Uterus (tissue), 4 donors: Measurements from ENCODE around the gene TWIST2. TPM values are rescaled to one million over a fixed set of nuclear protein-coding genes. Genes with fewer than 3 reads are reported as not detected.

Experiments used
- DNase-seq, 2 donors: peaks; one replicate each; pipeline ENCODE4 v3.0.0-alpha.2; 2019 to 2020
- H3K27ac ChIP-seq, 2 donors: fragments of 200-600 bp; sonication (generic); 1 replicate in 1 of 2; 2 replicates in 1 of 2; pipeline ENCODE4 v1.5.1; 2016 to 2018
- H3K27me3 ChIP-seq, 2 donors: fragments of 200-600 bp; sonication (generic); one replicate each; pipeline ENCODE4 v1.5.1; 2018 to 2019; ENCODE audit warnings: control low read depth in 1 of 2
- H3K36me3 ChIP-seq, 2 donors: fragments of 200-600 bp; sonication (generic); one replicate each; pipeline ENCODE4 v1.5.1; 2019; ENCODE audit warnings: control low read depth in 1 of 2
- H3K4me1 ChIP-seq, 2 donors: fragments of 200-600 bp; sonication (generic); one replicate each; pipeline ENCODE4 v1.5.1; 2018 to 2019; ENCODE audit warnings: control low read depth in 1 of 2
- H3K4me3 ChIP-seq, 2 donors: fragments of 200-600 bp; sonication (generic); 1 replicate in 1 of 2; 2 replicates in 1 of 2; pipeline ENCODE4 v1.5.1; 2018 to 2019; ENCODE audit warnings: mild to moderate bottlenecking in 1 of 2
- H3K9me3 ChIP-seq, 2 donors: fragments of 200-600 bp; sonication (generic); one replicate each; pipeline ENCODE4 v1.5.1; 2019; ENCODE audit warnings: control low read depth in 1 of 2
- CTCF ChIP-seq, 4 experiments: fragments of 200-600 bp in 2 of 4; fragments of 450-650 bp in 2 of 4; sonication (generic) in 2 of 4; IDR thresholded peaks; one replicate each; pipeline ENCODE4 v1.5.1; 2016 to 2019; ENCODE audit warnings: antibody characterized with exemption in 4 of 4, mild to moderate bottlenecking in 2 of 4, moderate library complexity in 1 of 4
- POLR2A ChIP-seq, 2 donors: fragments of 450-650 bp; IDR thresholded peaks; one replicate each; pipeline ENCODE4 v1.6.1; 2016; ENCODE audit warnings: antibody characterized with exemption in 2 of 2, mild to moderate bottlenecking in 1 of 2, moderate library complexity in 1 of 2
- intact Hi-C: fragments of 100-400 bp; cut with DNase I; formaldehyde crosslinking; loops from one replicate; pipeline ENCODE4 v1.15.1; 2023; ENCODE audit warnings: low total_unique reads
- total RNA-seq, 4 donors: library from RNA; depleted of rRNA in 3 of 4; stranded (reverse); fragments of >200 nt in 3 of 4; gene quantifications; one replicate each; pipeline versions ENCODE4 v1.1.0 to v1.2.4, GENCODE V29; 2014 to 2023
- donor health status: DM: yes; HTN: yes; CAD: no.

Gene TWIST2
- total RNA-seq, 4 donors from 2014 or later = 28.1 to 199 (median 63.9) TPM

GRCh38 chr2:238898534-238899281 lies 50.8 kb downstream of the TWIST2 start:
- H3K4me1 ChIP-seq = peaks cover 16 to 24% of the 10 kb centered on the region in 2 donors
- no peaks in the 10 kb centered on the region for H3K36me3 ChIP-seq
- no peaks in the 10 kb centered on the region for H3K9me3 ChIP-seq
- DNase-seq = no peak
- TF ChIP-seq POLR2A (IDR thresholded peaks at IDR 0.05) (no peak), CTCF (IDR thresholded peaks at IDR 0.05) (no peak)
- intact Hi-C loops = no loop called here
- no peaks in the 10 kb centered on the region for H3K27me3 ChIP-seq
- peak overlapping the region; percentile 65 to 69 for H3K27ac ChIP-seq
- no peak overlapping the region for H3K4me3 ChIP-seq

GRCh38 chr2:238899386-238899785 lies 51.5 kb downstream of the TWIST2 start:
- intact Hi-C loops = no loop called here
- H3K9me3 ChIP-seq = no peaks in the 10 kb centered on the region
- peak overlapping the region in 1 of 2 donors; percentile 15 for H3K27ac ChIP-seq
- TF ChIP-seq POLR2A (IDR thresholded peaks at IDR 0.05) (no peak), CTCF (IDR thresholded peaks at IDR 0.05) (no peak)
- no peaks in the 10 kb centered on the region for H3K36me3 ChIP-seq
- H3K4me1 ChIP-seq = peaks cover 16 to 24% of the 10 kb centered on the region in 2 donors
- DNase-seq = no peak
- H3K4me3 ChIP-seq = no peak overlapping the region
- no peaks in the 10 kb centered on the region for H3K27me3 ChIP-seq

GRCh38 chr2:238900511-238900910 lies 52.6 kb downstream of the TWIST2 start:
- peak overlapping the region; percentile 30 to 76 for H3K27ac ChIP-seq
- H3K4me3 ChIP-seq = no peak overlapping the region
- peaks cover 8 to 18% of the 10 kb centered on the region in 2 donors for H3K4me1 ChIP-seq
- no peaks in the 10 kb centered on the region for H3K36me3 ChIP-seq
- no peak for DNase-seq
- intact Hi-C loops = loop anchor here (5.0 kb wide), 1 partner anchor 58 kb away; no protein-coding TSS in a partner anchor
- no peaks in the 10 kb centered on the region for H3K9me3 ChIP-seq
- TF ChIP-seq POLR2A (IDR thresholded peaks at IDR 0.05) (no peak), CTCF (IDR thresholded peaks at IDR 0.05) (no peak)
- no peaks in the 10 kb centered on the region for H3K27me3 ChIP-seq

GRCh38 chr2:238901461-238902057 lies 53.7 kb downstream of the TWIST2 start:
- no peak overlapping the region for H3K4me3 ChIP-seq
- no peak for DNase-seq
- H3K4me1 ChIP-seq = peaks cover 8 to 16% of the 10 kb centered on the region in 2 donors
- no peak for TF ChIP-seq CTCF (IDR thresholded peaks at IDR 0.05)
- no peak for TF ChIP-seq POLR2A (IDR thresholded peaks at IDR 0.05)
- intact Hi-C loops = loop anchor here (5.0 kb wide), 1 partner anchor 59 kb away; no protein-coding TSS in a partner anchor
- H3K36me3 ChIP-seq = no peaks in the 10 kb centered on the region
- peak overlapping the region; percentile 30 to 76 for H3K27ac ChIP-seq
- no peaks in the 10 kb centered on the region for H3K27me3 ChIP-seq
- H3K9me3 ChIP-seq = no peaks in the 10 kb centered on the region

GRCh38 chr2:238902285-238902684 lies 54.4 kb downstream of the TWIST2 start:
- TF ChIP-seq CTCF (IDR thresholded peaks at IDR 0.05) (no peak), POLR2A (IDR thresholded peaks at IDR 0.05) (no peak)
- intact Hi-C loops = loop anchor here (5.0 kb wide), 1 partner anchor 60 kb away; no protein-coding TSS in a partner anchor
- Histone ChIP-seq H3K36me3 (no peaks in the 10 kb centered on the region), H3K4me3 (no peak overlapping the region), H3K27me3 (no peaks in the 10 kb centered on the region), H3K4me1 (peaks cover 8 to 16% of the 10 kb centered on the region in 2 donors), H3K27ac (no peak overlapping the region), H3K9me3 (no peaks in the 10 kb centered on the region)
- no peak for DNase-seq
